Measurements from ENCODE around the gene TIMP2. TPM values are rescaled to one million over a fixed set of nuclear protein-coding genes. Genes with fewer than 3 reads are reported as not detected.

Gene TIMP2
- total and polyA plus RNA-seq, 5 donors: 86.9 to 183 (median 167) TPM

DNA sequence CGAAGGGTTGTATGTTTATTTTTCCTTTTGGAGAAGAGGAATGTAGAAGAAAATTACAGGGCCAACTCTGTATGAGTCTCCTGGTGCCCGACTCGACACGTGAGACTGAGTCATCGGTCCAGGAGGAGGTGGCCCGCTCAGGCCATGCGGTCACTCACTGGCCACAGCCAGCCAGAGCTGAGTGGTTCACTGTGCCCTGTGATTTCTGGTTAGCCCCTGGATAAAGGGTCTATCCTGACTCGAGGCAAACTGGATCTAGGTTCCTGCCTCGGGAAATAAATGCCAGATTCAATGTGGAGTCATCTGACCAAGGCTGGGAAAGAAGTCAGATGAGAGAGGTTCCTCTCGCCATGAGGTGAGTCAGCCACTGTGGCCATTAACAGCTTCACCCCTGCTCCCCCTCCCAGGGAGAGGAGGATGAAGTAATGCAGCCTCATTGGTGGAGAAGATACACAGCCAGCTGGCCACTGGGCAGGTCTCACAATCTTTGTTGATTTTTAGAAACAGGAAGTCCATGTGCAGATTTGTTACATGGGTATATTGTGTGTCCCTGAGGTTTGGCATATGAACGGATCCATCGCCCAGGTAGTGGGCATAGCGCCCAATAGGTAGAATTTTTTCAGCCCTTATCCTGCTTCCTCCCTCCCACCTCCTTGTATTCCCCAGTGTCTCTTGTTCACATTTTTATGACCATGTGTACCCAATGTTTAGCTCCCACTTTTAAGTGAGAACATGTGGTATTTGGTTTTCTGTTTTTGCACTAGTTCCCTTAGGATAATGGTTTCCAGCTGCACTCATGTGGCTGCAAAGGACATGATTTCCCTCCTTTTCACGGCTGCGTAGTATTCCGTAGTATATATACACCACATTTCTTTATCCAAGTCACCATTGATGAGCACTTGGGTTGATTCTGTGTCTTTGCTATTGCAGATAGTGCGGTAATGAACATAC, 62.8 kb downstream of the TIMP2 start:
- 69% methylated on average over 17 of the region's 17 CpGs for WGBS
- peak; percentile 90 to 92 for ATAC-seq
- Histone ChIP-seq H3K27me3 (ENCODE audit: control insufficient read depth, insufficient read depth) (no peaks in the 10 kb centered on the region), H3K4me3 (ENCODE audit: low read length) (no peak overlapping the region), H3K4me1 (ENCODE audit: control insufficient read depth, insufficient read depth, low read length) (no peaks in the 10 kb centered on the region), H3K27ac (ENCODE audit: low read length) (peak overlapping the region; percentile 66), H3K9me3 (ENCODE audit: control insufficient read depth, low read length) (no peaks in the 10 kb centered on the region)
- intact Hi-C loops (cut with DNase I): loop anchor here in 3 of 4 donors (5.0 to 10.0 kb wide), 2 partner anchors 62 to 105 kb away; partner anchors contain the start of gene TIMP2 (in 2 of the 3)
- peak; percentile 84 to 89 (median 85) for DNase-seq

DNA sequence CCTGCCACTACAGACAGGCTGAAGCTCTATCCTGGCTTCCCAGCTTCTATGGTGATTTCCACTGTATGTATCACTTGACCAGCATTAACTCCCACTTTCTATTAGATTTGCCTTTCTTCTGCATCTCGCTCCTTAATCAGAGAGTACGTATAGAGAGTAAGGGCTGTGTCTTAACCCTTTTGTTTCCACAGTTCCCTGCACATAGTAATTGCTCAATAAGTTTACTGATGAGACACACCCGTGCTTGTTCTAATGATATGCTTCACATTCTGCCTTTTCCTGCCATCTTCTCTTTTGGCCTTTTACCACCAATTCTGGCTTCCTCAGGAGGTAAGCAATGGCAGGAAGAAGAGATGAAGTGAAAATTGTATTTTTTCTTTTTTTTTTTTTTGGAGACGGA, 64.0 kb downstream of the TIMP2 start:
- Histone ChIP-seq H3K9me3 (ENCODE audit: control insufficient read depth, low read length) (no peaks in the 10 kb centered on the region), H3K27me3 (ENCODE audit: control insufficient read depth, insufficient read depth) (no peaks in the 10 kb centered on the region), H3K4me3 (ENCODE audit: low read length) (no peak overlapping the region), H3K27ac (ENCODE audit: low read length) (peak overlapping the region; percentile 66), H3K4me1 (ENCODE audit: control insufficient read depth, insufficient read depth, low read length) (no peaks in the 10 kb centered on the region)
- intact Hi-C loops (cut with DNase I): loop anchor here in 3 of 4 donors (5.0 to 10.0 kb wide), 2 partner anchors 64 to 106 kb away; partner anchors contain the start of gene TIMP2 (in 2 of the 3)
- no peak for DNase-seq
- ATAC-seq: no peak
- 84% methylated on average over 4 of the region's 4 CpGs for WGBS

DNA sequence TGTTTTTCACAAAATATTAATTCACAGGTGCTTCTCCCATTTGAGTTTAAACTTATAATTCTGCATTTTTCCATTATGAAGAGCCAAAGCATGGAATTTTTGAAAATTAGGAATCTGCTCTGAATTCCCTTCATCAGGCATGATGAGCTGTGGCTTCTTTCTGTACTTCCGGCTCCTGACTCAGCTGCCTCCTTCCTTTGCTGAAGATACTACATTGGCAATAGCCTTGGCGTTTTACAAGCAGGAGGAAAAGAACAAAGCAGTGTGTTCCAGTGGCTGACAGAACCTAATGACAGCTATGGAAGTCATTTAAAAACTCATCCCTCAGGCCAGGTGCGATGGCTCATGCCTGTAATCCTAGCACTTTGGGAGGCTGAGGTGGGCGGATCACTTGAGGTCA, 66.1 kb downstream of the TIMP2 start:
- 87% methylated on average over 4 of the region's 4 CpGs for WGBS
- H3K27me3 ChIP-seq (ENCODE audit: control insufficient read depth, insufficient read depth): no peaks in the 10 kb centered on the region
- intact Hi-C loops (cut with DNase I): no loop called here
- H3K27ac ChIP-seq (ENCODE audit: low read length): no peak overlapping the region
- H3K4me3 ChIP-seq (ENCODE audit: low read length): no peak overlapping the region
- no peaks in the 10 kb centered on the region for H3K9me3 ChIP-seq (ENCODE audit: control insufficient read depth, low read length)
- no peaks in the 10 kb centered on the region for H3K4me1 ChIP-seq (ENCODE audit: control insufficient read depth, insufficient read depth, low read length)
- ATAC-seq (no peak), DNase-seq (no peak)

DNA sequence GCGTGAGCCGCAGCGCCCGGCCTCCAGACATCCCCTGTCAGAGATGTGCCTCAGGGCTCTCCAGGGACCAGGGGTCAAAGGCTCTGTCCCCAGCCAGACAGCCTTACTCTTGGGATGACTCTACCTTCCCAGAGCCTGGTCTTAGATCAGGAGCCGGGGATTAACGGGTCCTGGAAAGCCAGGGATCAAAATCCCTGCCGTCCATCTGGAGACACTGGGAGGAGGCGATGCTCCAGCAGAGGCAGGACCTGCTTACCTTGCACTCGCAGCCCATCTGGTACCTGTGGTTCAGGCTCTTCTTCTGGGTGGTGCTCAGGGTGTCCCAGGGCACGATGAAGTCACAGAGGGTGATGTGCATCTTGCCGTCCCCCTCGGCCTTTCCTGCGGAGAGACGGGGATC, 67.9 kb downstream of the TIMP2 start:
- ATAC-seq (no peak), DNase-seq (no peak)
- H3K27me3 ChIP-seq (ENCODE audit: control insufficient read depth, insufficient read depth): no peaks in the 10 kb centered on the region
- no peak overlapping the region for H3K4me3 ChIP-seq (ENCODE audit: low read length)
- WGBS: 95% methylated on average over 14 of the region's 14 CpGs
- H3K9me3 ChIP-seq (ENCODE audit: control insufficient read depth, low read length): no peaks in the 10 kb centered on the region
- H3K4me1 ChIP-seq (ENCODE audit: control insufficient read depth, insufficient read depth, low read length): no peaks in the 10 kb centered on the region
- intact Hi-C loops (cut with DNase I): no loop called here
- H3K27ac ChIP-seq (ENCODE audit: low read length): no peak overlapping the region

DNA sequence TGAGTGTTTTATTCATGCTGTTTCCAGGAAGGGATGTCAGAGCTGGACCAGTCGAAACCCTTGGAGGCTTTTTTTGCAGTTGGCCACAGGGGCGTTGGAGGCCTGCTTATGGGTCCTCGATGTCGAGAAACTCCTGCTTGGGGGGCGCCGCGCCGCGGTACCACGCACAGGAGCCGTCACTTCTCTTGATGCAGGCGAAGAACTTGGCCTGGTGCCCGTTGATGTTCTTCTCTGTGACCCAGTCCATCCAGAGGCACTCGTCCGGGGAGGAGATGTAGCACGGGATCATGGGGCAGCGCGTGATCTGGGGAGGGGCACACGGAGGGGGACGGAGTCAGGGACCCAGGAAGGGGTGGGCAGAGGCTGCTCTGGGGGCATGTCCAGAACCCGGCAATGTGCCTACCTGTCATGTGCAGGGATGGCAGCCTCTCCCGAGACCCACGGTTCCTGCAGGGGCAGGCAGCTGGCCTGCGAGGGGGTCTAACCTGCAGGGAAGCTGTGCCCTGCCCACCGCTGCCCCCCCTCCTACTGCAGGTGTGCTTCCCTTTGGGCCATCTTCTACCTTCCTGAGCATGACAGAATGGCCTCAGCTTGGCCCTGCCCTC, 69.5 kb downstream of the TIMP2 start:
- Histone ChIP-seq H3K9me3 (ENCODE audit: control insufficient read depth, low read length) (no peaks in the 10 kb centered on the region), H3K4me3 (ENCODE audit: low read length) (no peak overlapping the region), H3K4me1 (ENCODE audit: control insufficient read depth, insufficient read depth, low read length) (no peaks in the 10 kb centered on the region), H3K27ac (ENCODE audit: low read length) (no peak overlapping the region), H3K27me3 (ENCODE audit: control insufficient read depth, insufficient read depth) (no peaks in the 10 kb centered on the region)
- DNase-seq: peak in 1 of 3 donors; percentile 66
- ATAC-seq: peak in 1 of 2 donors; percentile 19
- 93% methylated on average over 25 of the region's 25 CpGs for WGBS
- intact Hi-C loops (cut with DNase I): no loop called here

DNA sequence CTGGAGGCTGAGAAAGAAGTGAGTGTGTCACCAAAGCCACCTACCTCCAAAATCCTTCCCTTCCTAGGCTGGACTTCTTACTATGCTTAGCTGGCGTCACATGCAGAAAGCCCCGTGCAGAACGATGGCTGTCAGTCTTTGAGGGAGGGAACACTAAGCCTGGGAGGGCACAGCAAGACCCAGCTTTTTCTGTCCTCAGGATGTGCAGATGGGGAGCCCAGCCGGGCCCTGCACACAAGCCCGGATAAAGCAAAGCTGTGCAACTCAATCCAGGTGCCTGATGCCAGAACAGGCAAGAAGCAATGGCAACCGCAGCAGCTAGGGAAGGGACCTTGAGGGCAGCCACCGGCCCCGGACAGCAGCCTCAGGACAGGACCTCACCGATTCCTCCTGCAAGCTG, 70.7 kb downstream of the TIMP2 start:
- WGBS: 77% methylated on average over 9 of the region's 9 CpGs
- no peak overlapping the region for H3K4me3 ChIP-seq (ENCODE audit: low read length)
- no peak overlapping the region for H3K27ac ChIP-seq (ENCODE audit: low read length)
- DNase-seq (no peak), ATAC-seq (no peak)
- H3K9me3 ChIP-seq (ENCODE audit: control insufficient read depth, low read length): no peaks in the 10 kb centered on the region
- intact Hi-C loops (cut with DNase I): no loop called here
- H3K4me1 ChIP-seq (ENCODE audit: control insufficient read depth, insufficient read depth, low read length): no peaks in the 10 kb centered on the region
- no peaks in the 10 kb centered on the region for H3K27me3 ChIP-seq (ENCODE audit: control insufficient read depth, insufficient read depth)

DNA sequence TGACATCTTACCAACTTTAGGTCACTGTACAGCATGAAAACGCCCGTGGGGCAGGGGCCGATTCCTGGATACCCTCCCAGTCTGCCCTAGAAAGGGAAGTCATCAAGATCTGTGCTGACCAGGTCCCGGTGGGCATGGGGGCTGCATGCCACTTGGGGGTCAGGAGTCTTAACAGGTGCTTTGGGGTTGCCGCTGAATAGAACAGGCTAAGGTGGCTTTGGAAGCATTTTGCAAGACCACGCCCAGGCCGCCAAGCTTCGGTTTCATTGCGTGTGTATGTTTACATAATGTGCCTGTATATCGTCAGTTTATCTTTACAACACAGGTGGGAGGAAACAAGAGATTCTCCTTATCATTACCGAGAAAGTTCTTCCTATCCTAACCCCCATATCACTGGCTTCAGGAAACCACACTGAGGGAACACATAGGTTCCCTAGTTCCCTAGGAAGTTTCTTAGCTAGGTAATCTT, 71.2 kb downstream of the TIMP2 start:
- Histone ChIP-seq H3K4me1 (ENCODE audit: control insufficient read depth, insufficient read depth, low read length) (no peaks in the 10 kb centered on the region), H3K27ac (ENCODE audit: low read length) (no peak overlapping the region), H3K4me3 (ENCODE audit: low read length) (no peak overlapping the region), H3K9me3 (ENCODE audit: control insufficient read depth, low read length) (no peaks in the 10 kb centered on the region), H3K27me3 (ENCODE audit: control insufficient read depth, insufficient read depth) (no peaks in the 10 kb centered on the region)
- no peak for DNase-seq
- no peak for ATAC-seq
- intact Hi-C loops (cut with DNase I): no loop called here
- WGBS: 76% methylated on average over 11 of the region's 11 CpGs

DNA sequence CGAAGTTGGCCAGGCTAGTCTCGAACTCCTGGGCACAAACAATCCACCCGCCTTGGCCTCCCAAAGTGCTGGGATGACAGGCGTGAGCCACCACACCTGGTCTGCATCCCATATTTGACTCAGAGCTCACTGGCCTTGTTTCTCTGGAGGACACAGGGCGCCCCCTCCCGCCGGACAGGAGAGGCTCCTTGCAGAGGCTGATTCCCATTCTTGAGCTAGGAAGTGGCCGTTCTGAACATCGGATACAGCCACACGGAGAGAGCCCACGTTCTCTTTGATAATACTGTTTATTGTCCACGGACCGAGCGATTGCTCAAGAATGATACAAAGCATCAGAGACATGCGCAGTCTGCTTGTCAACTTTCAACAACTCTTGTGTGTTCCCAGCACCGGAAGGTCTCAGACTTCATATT, 72.5 kb downstream of the TIMP2 start:
- Histone ChIP-seq H3K27me3 (ENCODE audit: control insufficient read depth, insufficient read depth) (no peaks in the 10 kb centered on the region), H3K4me3 (ENCODE audit: low read length) (no peak overlapping the region), H3K9me3 (ENCODE audit: control insufficient read depth, low read length) (no peaks in the 10 kb centered on the region), H3K4me1 (ENCODE audit: control insufficient read depth, insufficient read depth, low read length) (no peaks in the 10 kb centered on the region), H3K27ac (ENCODE audit: low read length) (no peak overlapping the region)
- peak in 1 of 3 donors; percentile 63 for DNase-seq
- intact Hi-C loops (cut with DNase I): no loop called here
- 72% methylated on average over 16 of the region's 16 CpGs for WGBS
- ATAC-seq: peak in 1 of 2 donors; percentile 40

DNA sequence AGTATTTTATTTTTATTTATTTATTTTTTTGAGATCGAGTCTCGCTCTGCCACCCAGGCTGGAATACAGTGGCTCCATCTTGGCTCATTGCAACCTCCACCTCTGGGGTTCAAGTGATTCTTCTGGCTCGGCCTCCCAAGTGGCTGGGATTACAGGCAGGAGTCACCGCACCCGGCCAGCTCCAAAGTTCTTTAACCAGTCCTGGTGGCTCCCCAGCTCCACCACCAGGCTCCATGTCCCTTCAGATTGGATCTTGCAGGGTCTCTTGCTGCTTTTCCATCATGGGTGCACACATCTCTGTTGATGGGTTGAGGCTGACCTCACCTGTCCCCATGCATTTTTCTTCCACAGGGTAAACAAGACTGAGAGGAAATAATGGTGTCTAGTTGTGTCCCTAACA, 76.2 kb downstream of the TIMP2 start:
- no peaks in the 10 kb centered on the region for H3K9me3 ChIP-seq (ENCODE audit: control insufficient read depth, low read length)
- H3K27me3 ChIP-seq (ENCODE audit: control insufficient read depth, insufficient read depth): no peaks in the 10 kb centered on the region
- DNase-seq: no peak
- no peak overlapping the region for H3K4me3 ChIP-seq (ENCODE audit: low read length)
- 93% methylated on average over 5 of the region's 5 CpGs for WGBS
- no peak for ATAC-seq
- H3K4me1 ChIP-seq (ENCODE audit: control insufficient read depth, insufficient read depth, low read length): no peaks in the 10 kb centered on the region
- no peak overlapping the region for H3K27ac ChIP-seq (ENCODE audit: low read length)
- intact Hi-C loops (cut with DNase I): no loop called here

DNA sequence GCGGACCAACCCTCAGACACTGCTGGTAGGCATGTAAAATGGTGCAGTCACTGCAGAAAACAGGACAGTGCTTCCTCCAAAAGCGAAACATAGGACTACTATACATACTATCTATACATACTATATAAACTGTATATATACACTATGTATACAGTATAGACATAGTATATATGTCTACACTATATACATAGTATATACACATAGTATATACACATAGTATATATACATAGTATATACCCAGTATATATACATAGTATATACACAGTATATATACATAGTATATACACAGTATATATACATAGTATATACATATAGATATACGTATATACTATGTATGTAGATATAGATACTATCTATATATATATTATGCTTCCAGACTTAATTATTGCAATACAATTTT, 78.1 kb downstream of the TIMP2 start:
- no peak overlapping the region for H3K4me3 ChIP-seq (ENCODE audit: low read length)
- intact Hi-C loops (cut with DNase I): no loop called here
- WGBS: 90% methylated on average over 3 of the region's 3 CpGs
- no peak for ATAC-seq
- no peak for DNase-seq
- H3K9me3 ChIP-seq (ENCODE audit: control insufficient read depth, low read length): no peaks in the 10 kb centered on the region
- no peaks in the 10 kb centered on the region for H3K4me1 ChIP-seq (ENCODE audit: control insufficient read depth, insufficient read depth, low read length)
- no peaks in the 10 kb centered on the region for H3K27me3 ChIP-seq (ENCODE audit: control insufficient read depth, insufficient read depth)
- no peak overlapping the region for H3K27ac ChIP-seq (ENCODE audit: low read length)

DNA sequence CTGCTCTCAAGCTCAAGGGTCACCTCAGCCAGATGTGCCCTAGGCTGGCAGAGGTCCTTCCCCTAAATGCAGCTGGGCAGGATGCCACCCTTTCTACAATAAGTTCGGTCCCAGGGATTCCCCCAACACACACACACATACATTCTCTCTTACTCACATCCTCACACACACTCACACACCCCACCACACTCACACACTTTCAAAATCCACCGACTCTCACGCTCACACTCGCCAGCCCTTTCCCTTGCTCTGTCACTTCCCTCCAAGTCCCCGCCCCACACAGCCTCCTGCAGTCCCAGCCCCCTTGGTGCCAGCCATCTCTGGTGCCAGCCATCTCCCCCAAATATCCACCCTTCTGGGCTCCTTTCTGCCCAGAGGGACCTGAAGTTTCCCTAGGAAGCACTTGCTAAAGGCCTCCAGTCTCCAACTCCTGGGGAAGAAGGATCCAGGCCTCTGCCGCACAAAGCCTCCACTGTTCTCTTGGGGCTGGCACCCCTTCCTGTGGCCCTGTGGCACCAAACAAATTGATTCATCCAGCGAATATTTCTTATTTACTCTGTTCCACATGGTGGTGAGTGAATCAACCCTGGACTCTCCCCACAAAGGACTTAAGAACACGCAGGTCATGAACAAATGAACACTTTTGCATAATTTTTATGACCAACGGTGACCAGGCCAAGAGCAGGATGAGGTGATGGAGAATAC, 80.7 kb downstream of the TIMP2 start:
- H3K4me1 ChIP-seq (ENCODE audit: control insufficient read depth, insufficient read depth, low read length): no peaks in the 10 kb centered on the region
- intact Hi-C loops (cut with DNase I): no loop called here
- no peaks in the 10 kb centered on the region for H3K9me3 ChIP-seq (ENCODE audit: control insufficient read depth, low read length)
- 72% methylated on average over 9 of the region's 9 CpGs for WGBS
- H3K27ac ChIP-seq (ENCODE audit: low read length): no peak overlapping the region
- no peak for DNase-seq
- H3K4me3 ChIP-seq (ENCODE audit: low read length): no peak overlapping the region
- ATAC-seq: no peak
- H3K27me3 ChIP-seq (ENCODE audit: control insufficient read depth, insufficient read depth): no peaks in the 10 kb centered on the region
